ENCODE results near the gene TC2N.
"Not testable (repeated sequence)": the region's sequence is repeated elsewhere in the genome, so short reads cannot be mapped to it uniquely, and the experiment has no call there.

The TC2N gene

GRCh38 chr14:91806716-91807115, 60.6 kb downstream of the TC2N start:
- Histone ChIP-seq H3K4me3 (ENCODE audit: insufficient read depth, low read depth, low read length) (no peak overlapping the region), H3K36me3 (ENCODE audit: control insufficient read depth, insufficient read depth, low read length) (no peaks in the 10 kb centered on the region), H3K27ac (ENCODE audit: insufficient read depth, low read depth, low read length, poor library complexity, severe bottlenecking) (no peak overlapping the region), H3K9me3 (ENCODE audit: control insufficient read depth, low read length) (no peaks in the 10 kb centered on the region), H3K27me3 (ENCODE audit: control insufficient read depth, insufficient read depth, low read length, poor library complexity, severe bottlenecking) (no peaks in the 10 kb centered on the region), H3K4me1 (ENCODE audit: control insufficient read depth, insufficient read depth, low read length) (no peaks in the 10 kb centered on the region)

- H3K4me1 ChIP-seq (ENCODE audit: control insufficient read depth, insufficient read depth, low read length); H3K27ac ChIP-seq (ENCODE audit: insufficient read depth, low read depth, low read length, poor library complexity, severe bottlenecking); H3K4me3 ChIP-seq (ENCODE audit: insufficient read depth, low read depth, low read length); H3K36me3 ChIP-seq (ENCODE audit: control insufficient read depth, insufficient read depth, low read length); H3K27me3 ChIP-seq (ENCODE audit: control insufficient read depth, insufficient read depth, low read length, poor library complexity, severe bottlenecking); H3K9me3 ChIP-seq (ENCODE audit: control insufficient read depth, low read length): not testable (repeated sequence)
- 79 to 93% methylated on average over 1 of the region's 1 CpG for WGBS, 2 experiments
These were observed 61.2 kb downstream of the TC2N start for GRCh38 chr14:91806094-91806493.

- Histone ChIP-seq H3K36me3 (ENCODE audit: control insufficient read depth, insufficient read depth, low read length) (no peaks in the 10 kb centered on the region), H3K27me3 (ENCODE audit: control insufficient read depth, insufficient read depth, low read length, poor library complexity, severe bottlenecking) (no peaks in the 10 kb centered on the region)
These were observed 61.7 kb downstream of the TC2N start for GRCh38 chr14:91805659-91806058.

GRCh38 chr14:91801358-91801757, 66.0 kb downstream of the TC2N start:
- Histone ChIP-seq H3K36me3 (ENCODE audit: control insufficient read depth, insufficient read depth, low read length) (no peaks in the 10 kb centered on the region), H3K4me1 (ENCODE audit: control insufficient read depth, insufficient read depth, low read length) (no peaks in the 10 kb centered on the region), H3K9me3 (ENCODE audit: control insufficient read depth, low read length) (no peaks in the 10 kb centered on the region), H3K27me3 (ENCODE audit: control insufficient read depth, insufficient read depth, low read length, poor library complexity, severe bottlenecking) (no peaks in the 10 kb centered on the region), H3K27ac (ENCODE audit: insufficient read depth, low read depth, low read length, poor library complexity, severe bottlenecking) (no peak overlapping the region), H3K4me3 (ENCODE audit: insufficient read depth, low read depth, low read length) (no peak overlapping the region)
- 92 to 93% methylated on average over 2 of the region's 2 CpGs for WGBS, 2 experiments

More at GRCh38 chr14:91805659-91806058, 61.7 kb downstream of the TC2N start:
- no peak overlapping the region for H3K4me3 ChIP-seq (ENCODE audit: insufficient read depth, low read depth, low read length)
- H3K9me3 ChIP-seq (ENCODE audit: control insufficient read depth, low read length) = no peaks in the 10 kb centered on the region
- no peak overlapping the region for H3K27ac ChIP-seq (ENCODE audit: insufficient read depth, low read depth, low read length, poor library complexity, severe bottlenecking)
- no peaks in the 10 kb centered on the region for H3K4me1 ChIP-seq (ENCODE audit: control insufficient read depth, insufficient read depth, low read length)

DNA sequence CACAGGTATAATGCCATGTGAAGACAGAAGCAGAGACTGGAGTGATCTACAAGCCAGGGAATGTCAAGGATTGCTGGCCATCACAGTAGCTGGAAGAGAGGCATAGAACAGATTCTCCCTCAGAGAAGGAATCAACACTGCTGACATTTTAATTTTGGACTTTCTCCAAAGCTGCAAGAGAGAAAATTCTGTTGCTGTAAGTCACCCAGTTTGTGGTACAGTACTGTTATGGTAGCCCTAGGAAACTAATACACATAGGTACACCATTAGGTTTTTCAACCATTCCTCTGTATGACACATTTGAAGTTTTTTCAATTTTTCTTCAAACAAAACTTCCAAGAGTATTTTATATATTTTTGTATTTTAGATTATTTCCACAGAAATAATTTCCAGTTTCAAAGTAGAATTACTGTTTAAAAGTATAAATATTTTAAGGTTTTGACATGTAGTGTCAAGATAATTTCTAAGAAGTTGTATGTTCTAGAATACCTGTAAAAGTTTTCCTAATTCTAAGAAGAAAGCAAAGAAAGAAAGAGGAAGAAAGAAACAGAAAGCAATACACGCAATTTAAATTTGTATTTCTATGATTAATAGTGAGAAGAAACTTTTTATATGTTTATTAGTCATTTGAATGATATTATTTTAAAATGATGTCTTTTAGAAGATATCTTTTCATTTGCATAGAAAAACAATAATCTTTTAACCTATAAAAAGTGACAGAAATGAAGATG, 70.6 kb downstream of the TC2N start:
- H3K27ac ChIP-seq (ENCODE audit: insufficient read depth, low read depth, low read length, poor library complexity, severe bottlenecking) = no peak overlapping the region
- H3K9me3 ChIP-seq (ENCODE audit: control insufficient read depth, low read length) = no peaks in the 10 kb centered on the region
- no peak overlapping the region for H3K4me3 ChIP-seq (ENCODE audit: insufficient read depth, low read depth, low read length)
- no peaks in the 10 kb centered on the region for H3K36me3 ChIP-seq (ENCODE audit: control insufficient read depth, insufficient read depth, low read length)
- 100% methylated on average over 1 of the region's 1 CpG; no CpG with 5 or more reads in 1 of the 2 experiments for WGBS, 2 experiments
- H3K4me1 ChIP-seq (ENCODE audit: control insufficient read depth, insufficient read depth, low read length) = no peaks in the 10 kb centered on the region
- H3K27me3 ChIP-seq (ENCODE audit: control insufficient read depth, insufficient read depth, low read length, poor library complexity, severe bottlenecking) = no peaks in the 10 kb centered on the region

DNA sequence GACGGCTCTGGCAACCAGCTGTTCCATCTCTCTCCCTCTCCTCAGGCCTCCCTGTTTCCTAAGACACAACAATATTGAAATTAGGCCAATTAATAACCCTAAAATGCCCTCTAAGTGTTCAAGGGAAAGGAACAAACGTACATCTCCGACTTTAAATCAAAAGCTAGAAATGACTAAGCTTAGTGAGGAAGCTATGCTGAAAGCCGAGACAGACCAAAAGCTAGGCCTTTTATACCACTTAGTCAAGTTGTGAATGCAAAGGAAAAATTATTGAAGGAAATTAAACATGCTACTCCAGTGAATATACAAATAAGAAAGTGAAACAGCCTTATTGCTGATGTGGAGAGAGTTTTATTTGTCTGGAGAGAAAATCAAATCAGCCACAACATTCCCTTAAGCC, 73.6 kb downstream of the TC2N start:
- H3K36me3 ChIP-seq (ENCODE audit: control insufficient read depth, insufficient read depth, low read length) = no peaks in the 10 kb centered on the region
- H3K4me3 ChIP-seq (ENCODE audit: insufficient read depth, low read depth, low read length) = no peak overlapping the region
- no peaks in the 10 kb centered on the region for H3K27me3 ChIP-seq (ENCODE audit: control insufficient read depth, insufficient read depth, low read length, poor library complexity, severe bottlenecking)
- WGBS, 2 experiments = 86 to 100% methylated on average over 4 of the region's 4 CpGs
- H3K4me1 ChIP-seq (ENCODE audit: control insufficient read depth, insufficient read depth, low read length) = no peaks in the 10 kb centered on the region
- no peaks in the 10 kb centered on the region for H3K9me3 ChIP-seq (ENCODE audit: control insufficient read depth, low read length)
- H3K27ac ChIP-seq (ENCODE audit: insufficient read depth, low read depth, low read length, poor library complexity, severe bottlenecking) = no peak overlapping the region

DNA sequence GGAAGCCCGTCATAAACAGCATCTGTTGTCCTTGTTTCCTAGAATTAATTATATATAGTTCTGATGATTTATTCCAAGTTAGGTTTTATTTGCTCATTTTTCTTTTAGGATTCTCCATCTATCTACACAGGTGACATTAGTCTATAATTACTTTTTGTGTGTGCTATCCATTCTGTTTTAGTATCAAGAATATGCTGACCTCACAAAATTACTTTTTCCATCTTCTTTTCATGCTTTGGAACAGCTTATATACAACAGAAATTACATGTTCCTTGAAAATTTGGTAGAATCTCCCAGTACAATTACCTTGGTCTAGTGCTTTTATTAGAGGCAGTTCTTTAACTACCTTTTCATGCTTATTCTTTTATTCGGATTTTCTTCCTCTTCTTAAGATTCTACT, 81.1 kb downstream of the TC2N start:
- H3K4me3 ChIP-seq (ENCODE audit: insufficient read depth, low read depth, low read length) = no peak overlapping the region
- H3K9me3 ChIP-seq (ENCODE audit: control insufficient read depth, low read length) = no peaks in the 10 kb centered on the region
- H3K4me1 ChIP-seq (ENCODE audit: control insufficient read depth, insufficient read depth, low read length) = no peaks in the 10 kb centered on the region
- no peak overlapping the region for H3K27ac ChIP-seq (ENCODE audit: insufficient read depth, low read depth, low read length, poor library complexity, severe bottlenecking)
- H3K27me3 ChIP-seq (ENCODE audit: control insufficient read depth, insufficient read depth, low read length, poor library complexity, severe bottlenecking) = no peaks in the 10 kb centered on the region
- no peaks in the 10 kb centered on the region for H3K36me3 ChIP-seq (ENCODE audit: control insufficient read depth, insufficient read depth, low read length)
- WGBS, 2 experiments = 88 to 92% methylated on average over 1 to 2 of the region's 2 CpGs

DNA sequence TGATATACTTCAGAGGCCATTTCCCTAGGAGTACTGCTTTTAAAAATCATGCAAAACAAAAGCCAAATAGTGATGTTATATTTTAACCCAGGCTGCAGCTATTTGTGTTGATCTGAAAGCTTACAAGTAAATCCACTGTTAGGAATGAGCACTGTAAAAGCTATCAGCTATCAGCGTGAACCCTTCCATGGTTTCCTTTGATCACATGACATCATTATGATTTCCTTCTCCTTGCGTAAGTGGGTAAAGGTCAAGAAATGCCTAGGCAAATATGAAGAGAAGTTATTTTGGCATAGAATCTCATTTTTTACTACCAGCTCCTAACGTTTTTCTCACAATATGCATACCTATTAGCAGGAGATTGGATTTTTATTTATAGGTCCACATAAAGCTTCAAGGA, 86.9 kb downstream of the TC2N start:
- Histone ChIP-seq H3K27ac (ENCODE audit: insufficient read depth, low read depth, low read length, poor library complexity, severe bottlenecking) (no peak overlapping the region), H3K9me3 (ENCODE audit: control insufficient read depth, low read length) (no peaks in the 10 kb centered on the region), H3K4me1 (ENCODE audit: control insufficient read depth, insufficient read depth, low read length) (no peaks in the 10 kb centered on the region), H3K27me3 (ENCODE audit: control insufficient read depth, insufficient read depth, low read length, poor library complexity, severe bottlenecking) (no peaks in the 10 kb centered on the region), H3K4me3 (ENCODE audit: insufficient read depth, low read depth, low read length) (no peak overlapping the region), H3K36me3 (ENCODE audit: control insufficient read depth, insufficient read depth, low read length) (no peaks in the 10 kb centered on the region)
- 80 to 100% methylated on average over 1 to 2 of the region's 3 CpGs for WGBS, 2 experiments

GRCh38 chr14:91778217-91778616, 89.1 kb downstream of the TC2N start:
- Histone ChIP-seq H3K27ac (ENCODE audit: insufficient read depth, low read depth, low read length, poor library complexity, severe bottlenecking) (no peak overlapping the region), H3K9me3 (ENCODE audit: control insufficient read depth, low read length) (no peaks in the 10 kb centered on the region), H3K4me3 (ENCODE audit: insufficient read depth, low read depth, low read length) (no peak overlapping the region), H3K36me3 (ENCODE audit: control insufficient read depth, insufficient read depth, low read length) (no peaks in the 10 kb centered on the region), H3K4me1 (ENCODE audit: control insufficient read depth, insufficient read depth, low read length) (no peaks in the 10 kb centered on the region), H3K27me3 (ENCODE audit: control insufficient read depth, insufficient read depth, low read length, poor library complexity, severe bottlenecking) (no peaks in the 10 kb centered on the region)
- 97 to 98% methylated on average over 2 of the region's 2 CpGs for WGBS, 2 experiments

DNA sequence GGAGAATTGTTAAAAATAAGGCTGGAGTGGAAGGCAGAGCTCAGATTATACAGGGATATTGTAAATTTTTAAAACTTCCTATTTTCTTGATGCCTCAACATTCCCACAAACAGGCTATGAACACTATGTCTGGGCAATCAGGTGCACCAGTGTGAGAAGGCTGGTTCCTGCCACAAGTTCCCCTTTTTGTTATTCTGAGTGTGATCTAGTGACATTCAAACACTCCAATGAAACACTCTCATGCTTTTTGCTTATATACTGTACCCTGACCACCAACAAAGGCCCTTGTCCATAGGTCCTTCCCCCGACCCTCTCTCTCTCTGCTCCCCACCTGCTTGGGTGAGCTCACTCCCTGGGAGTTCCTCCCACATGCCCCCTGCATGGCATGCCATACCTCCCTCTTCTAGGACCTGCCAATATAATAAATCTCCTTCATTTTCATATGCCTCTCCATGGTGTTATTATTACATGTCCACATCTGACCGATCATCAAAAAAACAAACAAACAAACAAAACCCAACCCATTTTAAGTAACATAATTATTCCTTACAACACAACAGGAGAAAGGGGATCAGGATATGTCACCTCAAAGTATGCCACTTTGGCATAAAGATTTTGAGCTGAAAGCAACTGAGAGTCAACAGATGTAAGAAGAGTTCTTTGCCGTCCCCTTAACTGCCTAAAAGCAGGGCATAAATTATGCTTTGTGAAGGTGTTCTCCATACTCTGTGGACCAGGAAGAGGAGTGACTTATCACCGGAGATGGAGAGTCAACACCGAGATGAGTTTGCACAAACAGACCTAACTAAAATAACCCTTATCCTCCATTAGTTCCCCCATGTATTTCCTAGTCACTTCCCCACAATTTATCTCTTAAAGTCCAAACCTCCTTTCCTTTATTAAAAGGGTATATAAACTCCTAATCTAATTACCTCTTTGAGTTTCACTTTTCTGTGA, 92.9 kb downstream of the TC2N start:
- no peaks in the 10 kb centered on the region for H3K36me3 ChIP-seq (ENCODE audit: control insufficient read depth, insufficient read depth, low read length)
- H3K27ac ChIP-seq (ENCODE audit: insufficient read depth, low read depth, low read length, poor library complexity, severe bottlenecking) = no peak overlapping the region
- H3K4me3 ChIP-seq (ENCODE audit: insufficient read depth, low read depth, low read length) = no peak overlapping the region
- 87 to 93% methylated on average over 5 of the region's 5 CpGs for WGBS, 2 experiments
- no peaks in the 10 kb centered on the region for H3K27me3 ChIP-seq (ENCODE audit: control insufficient read depth, insufficient read depth, low read length, poor library complexity, severe bottlenecking)
- no peaks in the 10 kb centered on the region for H3K4me1 ChIP-seq (ENCODE audit: control insufficient read depth, insufficient read depth, low read length)
- no peaks in the 10 kb centered on the region for H3K9me3 ChIP-seq (ENCODE audit: control insufficient read depth, low read length)
